ENCODE results near the gene TOP1. TPM values are rescaled to one million over a fixed set of nuclear protein-coding genes. Genes with fewer than 3 reads are reported as not detected.

TOP1 gene
- total RNA-seq, 1 experiment from 2014 or later, result 144 TPM

Small RNA genes within 50 kb of the gene (microRNA-seq; reads per million reads assigned to microRNA genes)
- gene MIR6871, result 1.3 reads per million

Other genes starting within 250 kb of the TOP1 start
- 196 and 205 TPM in 2 replicates for gene PLCG1, start 108.7 kb downstream of the TOP1 start, total RNA-seq (2022)